Chondrocyte (in vitro differentiated cells): ENCODE measurements around the gene LDLRAD4. TPM values are rescaled to one million over a fixed set of nuclear protein-coding genes. Genes with fewer than 3 reads are reported as not detected.

Experiments
- DNase-seq: peaks from one replicate; pipeline ENCODE4 v3.0.0; 2021; ENCODE audit warnings: mixed read lengths, low spot score
- H3K27ac Mint-ChIP-seq: one replicate; pipeline ENCODE4 v1.8.0; 2021; ENCODE audit warnings: mild to moderate bottlenecking, moderate library complexity, mixed read lengths; ENCODE audit not compliant: unreplicated experiment
- H3K27me3 Mint-ChIP-seq: 2 replicates; pipeline ENCODE4 v1.8.0; 2021; ENCODE audit warnings: low read depth, mixed read lengths
- H3K36me3 Mint-ChIP-seq: 2 replicates; pipeline ENCODE4 v1.8.0; 2021; ENCODE audit warnings: low read depth, mixed read lengths
- H3K4me1 Mint-ChIP-seq: 2 replicates; pipeline ENCODE4 v1.8.0; 2021; ENCODE audit warnings: low read depth, mild to moderate bottlenecking, mixed read lengths
- H3K4me3 Mint-ChIP-seq: one replicate; pipeline ENCODE4 v1.8.0; 2021; ENCODE audit warnings: mild to moderate bottlenecking, moderate library complexity, mixed read lengths; ENCODE audit not compliant: unreplicated experiment
- H3K9me3 Mint-ChIP-seq: 2 replicates; pipeline ENCODE4 v1.8.0; 2021; ENCODE audit warnings: low read depth, mixed read lengths
- CTCF ChIP-seq: fragments of 200-600 bp; sonication (generic); IDR thresholded peaks from 2 replicates; pipeline ENCODE4 v1.5.0; 2021; ENCODE audit warnings: antibody characterized with exemption, mild to moderate bottlenecking, moderate library complexity
- total RNA-seq: library from RNA; stranded (reverse); gene quantifications from 3 replicates; pipeline ENCODE4 v1.2.1, GENCODE V29; 2021

The LDLRAD4 gene
- total RNA-seq, 1 donor from 2014 or later, result 80.5 TPM

- Mint-ChIP-seq H3K4me3 (no peak overlapping the region), H3K9me3 (no peaks in the 10 kb centered on the region), H3K27me3 (no peaks in the 10 kb centered on the region), H3K27ac (no peak overlapping the region), H3K4me1 (peaks cover 45% of the 10 kb centered on the region), H3K36me3 (no peaks in the 10 kb centered on the region)
- TF ChIP-seq CTCF, result no peak
- DNase-seq, result no peak
These were observed 354.2 kb downstream of the LDLRAD4 start for GRCh38 chr18:13572721-13573120.

- no peak for TF ChIP-seq CTCF
- Mint-ChIP-seq H3K4me3 (no peak overlapping the region), H3K27ac (no peak overlapping the region), H3K27me3 (no peaks in the 10 kb centered on the region), H3K4me1 (peaks cover 50% of the 10 kb centered on the region), H3K9me3 (no peaks in the 10 kb centered on the region), H3K36me3 (no peaks in the 10 kb centered on the region)
- DNase-seq, result no peak
These were observed 355.2 kb downstream of the LDLRAD4 start for GRCh38 chr18:13573750-13574149.

- Mint-ChIP-seq H3K27me3 (no peaks in the 10 kb centered on the region), H3K9me3 (no peaks in the 10 kb centered on the region), H3K36me3 (no peaks in the 10 kb centered on the region), H3K4me1 (peaks cover 44% of the 10 kb centered on the region), H3K27ac (no peak overlapping the region), H3K4me3 (no peak overlapping the region)
- TF ChIP-seq CTCF, result no peak
- no peak for DNase-seq
These were observed 355.8 kb downstream of the LDLRAD4 start for GRCh38 chr18:13574355-13574754.

GRCh38 chr18:13574761-13575160, 356.2 kb downstream of the LDLRAD4 start:
- no peak overlapping the region for H3K4me3 Mint-ChIP-seq
- no peaks in the 10 kb centered on the region for H3K36me3 Mint-ChIP-seq
- no peak for DNase-seq
- no peak overlapping the region for H3K27ac Mint-ChIP-seq
- no peaks in the 10 kb centered on the region for H3K27me3 Mint-ChIP-seq
- no peaks in the 10 kb centered on the region for H3K9me3 Mint-ChIP-seq
- no peak for TF ChIP-seq CTCF
- peaks cover 45% of the 10 kb centered on the region for H3K4me1 Mint-ChIP-seq

GRCh38 chr18:13576598-13576997, 358.0 kb downstream of the LDLRAD4 start:
- Mint-ChIP-seq H3K36me3 (no peaks in the 10 kb centered on the region), H3K27me3 (no peaks in the 10 kb centered on the region), H3K4me1 (peaks cover 43% of the 10 kb centered on the region), H3K4me3 (no peak overlapping the region), H3K27ac (peak overlapping the region; percentile 57), H3K9me3 (no peaks in the 10 kb centered on the region)
- no peak for DNase-seq
- no peak for TF ChIP-seq CTCF
